SK-N-DZ (cell line): ENCODE measurements around the gene BTBD9.

Source experiments
- DNase-seq: peaks from one replicate; pipeline ENCODE4 v3.0.0-alpha.2; 2015; ENCODE audit warnings: low spot score

The BTBD9 gene

DNA sequence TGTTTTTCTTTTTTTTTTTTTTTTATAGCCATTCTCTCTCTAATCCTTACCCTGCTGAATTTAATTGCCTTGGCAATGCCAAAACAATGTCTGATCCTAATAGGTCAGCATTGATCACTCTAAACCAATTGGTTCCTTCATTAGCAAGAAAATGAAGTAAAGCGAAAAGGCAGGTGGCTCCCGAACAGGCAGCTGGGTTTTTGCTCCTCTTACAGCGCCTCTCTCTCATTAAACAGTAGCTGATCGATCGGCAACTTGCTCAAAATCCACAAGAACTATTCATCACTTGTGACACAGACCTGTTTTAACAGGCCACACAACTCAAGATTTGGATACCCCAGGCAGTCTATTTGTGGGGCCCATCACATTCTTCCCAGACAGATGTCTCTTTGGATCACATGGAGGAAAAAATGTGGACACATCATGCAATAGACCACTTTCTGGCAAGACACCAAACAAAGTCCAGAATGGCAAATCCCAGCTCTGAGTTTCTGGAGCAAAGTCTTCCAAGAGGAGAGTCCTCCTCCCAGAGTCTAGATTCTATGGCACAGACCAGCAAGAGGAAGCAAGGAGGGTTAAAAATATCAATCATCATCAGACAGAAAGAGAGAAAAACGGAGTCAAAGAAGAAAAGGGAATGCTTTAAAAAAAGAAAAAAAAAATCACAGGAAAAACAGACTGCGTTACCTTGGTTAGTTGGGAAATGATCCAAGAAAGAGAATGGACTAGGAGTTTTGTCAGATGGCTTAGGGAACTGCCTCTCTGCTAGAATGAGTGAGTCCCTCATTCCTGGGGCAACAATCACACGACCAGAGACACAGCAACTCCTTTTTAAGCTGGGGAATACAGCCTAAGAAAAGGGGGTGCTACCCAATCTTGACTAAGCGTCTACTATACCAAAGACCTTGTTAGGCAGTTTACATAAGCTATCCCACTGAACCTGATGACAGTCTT, 247.8 kb downstream of the BTBD9 start:
- no peak for DNase-seq

DNA sequence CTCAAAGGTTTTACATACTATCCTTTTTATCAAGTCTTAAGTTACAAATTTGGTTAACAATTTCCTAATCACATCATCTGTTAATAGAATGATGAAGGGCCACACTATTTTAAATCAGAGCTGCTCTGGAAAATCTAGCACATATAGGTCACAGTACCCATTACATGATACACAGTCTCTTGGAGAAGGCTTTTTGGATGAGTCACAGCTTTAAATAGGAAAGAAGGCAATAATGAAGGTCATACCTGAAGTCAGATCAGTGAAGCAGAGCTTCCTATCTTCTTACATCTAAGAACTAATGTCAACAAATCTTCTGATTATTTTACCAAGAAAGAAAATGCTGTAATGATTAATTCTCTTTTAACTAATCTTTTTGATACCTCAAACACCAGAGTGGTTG, 248.5 kb downstream of the BTBD9 start:
- no peak for DNase-seq

DNA sequence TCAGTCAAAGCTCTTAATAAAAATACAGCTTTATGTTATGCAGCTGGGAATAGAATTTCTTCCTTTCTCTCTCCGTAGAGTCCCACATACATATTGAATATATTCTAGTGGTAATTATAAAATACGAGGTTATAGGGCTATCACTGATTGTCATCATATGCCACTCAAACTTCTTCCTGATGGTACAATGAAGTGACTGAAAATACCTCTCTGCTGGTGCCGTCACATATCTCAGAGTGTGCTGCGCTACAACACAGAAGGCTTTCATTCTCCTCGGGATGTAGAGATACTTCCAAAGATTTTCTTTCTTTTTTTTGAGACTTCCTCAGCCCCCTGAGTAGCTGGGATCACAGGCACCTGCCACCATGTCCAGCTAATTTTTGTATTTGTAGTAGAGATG, 249.9 kb downstream of the BTBD9 start:
- no peak for DNase-seq

DNA sequence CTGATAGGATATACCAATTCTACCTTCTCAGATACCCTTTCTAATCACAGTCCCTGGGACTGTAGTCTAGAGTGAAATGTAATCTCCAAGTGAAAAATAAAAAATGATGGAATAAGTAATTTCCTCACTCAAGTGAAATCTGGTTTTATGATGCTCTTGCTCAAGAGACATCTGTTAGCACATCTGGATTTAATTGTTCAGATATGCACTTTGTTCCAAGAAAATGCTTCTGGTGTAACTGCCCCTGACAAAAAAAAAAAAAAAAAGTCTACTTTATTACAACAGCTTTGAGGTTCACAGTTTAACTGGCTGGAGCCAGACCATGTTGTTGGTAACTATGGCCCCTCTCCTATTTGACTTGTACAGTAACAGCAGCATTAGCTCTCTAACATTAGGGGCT, 251.8 kb downstream of the BTBD9 start:
- no peak for DNase-seq

DNA sequence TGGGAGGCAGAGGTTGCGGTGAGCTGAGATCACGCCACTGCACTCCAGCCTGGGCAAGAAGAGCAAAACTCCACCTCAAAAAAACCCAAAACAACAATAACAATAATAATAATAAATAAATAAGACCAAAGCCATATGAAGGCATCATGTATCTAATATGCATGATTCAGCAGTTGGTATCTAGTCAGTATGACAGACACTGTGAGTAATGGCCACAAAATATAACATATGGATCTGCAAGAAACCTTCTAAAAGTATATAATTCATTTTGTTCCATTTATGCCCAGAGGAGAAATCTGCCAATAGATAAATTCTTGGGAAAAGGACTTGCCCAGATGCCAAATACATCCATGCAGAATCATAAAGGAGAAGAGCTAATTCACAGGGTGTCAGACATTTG, 252.3 kb downstream of the BTBD9 start:
- DNase-seq: no peak

DNA sequence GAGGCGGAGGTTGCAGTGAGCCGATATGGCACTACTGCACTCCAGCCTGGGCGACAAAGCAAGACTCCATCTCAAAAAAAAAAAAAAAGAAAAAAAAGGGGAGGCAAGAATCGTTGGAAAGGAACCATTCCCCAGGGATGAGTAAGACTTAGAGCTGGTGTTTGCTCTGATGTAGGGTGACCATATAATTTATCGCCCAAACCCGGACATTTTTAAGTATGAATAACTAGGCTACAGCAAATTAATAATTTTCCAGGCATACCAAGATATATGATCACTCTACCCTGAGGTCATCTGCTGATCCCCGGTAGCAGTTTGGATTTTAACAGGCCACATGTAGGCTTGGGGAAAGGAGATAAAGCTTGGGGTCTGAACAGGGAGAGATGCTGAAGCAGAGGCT, 260.9 kb downstream of the BTBD9 start:
- no peak for DNase-seq

DNA sequence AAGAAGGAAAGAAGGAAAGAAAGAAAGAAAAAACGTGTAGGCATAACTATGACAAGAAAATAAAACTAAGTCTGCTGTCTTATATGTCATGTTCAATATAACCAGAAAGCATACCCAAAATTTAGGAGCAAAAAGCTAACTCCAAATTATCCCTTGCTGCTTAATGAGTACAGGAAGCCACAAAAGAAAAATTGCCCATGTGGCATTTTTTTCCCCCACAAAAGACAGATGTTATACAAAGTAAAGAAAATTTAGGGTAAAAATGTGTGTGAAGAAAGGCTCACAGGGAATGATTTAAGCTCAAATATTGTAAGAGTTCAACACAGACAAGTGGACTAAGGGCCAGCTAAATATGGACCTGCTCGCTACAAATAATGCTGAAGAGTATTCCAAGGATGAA, 263.8 kb downstream of the BTBD9 start:
- DNase-seq: no peak

DNA sequence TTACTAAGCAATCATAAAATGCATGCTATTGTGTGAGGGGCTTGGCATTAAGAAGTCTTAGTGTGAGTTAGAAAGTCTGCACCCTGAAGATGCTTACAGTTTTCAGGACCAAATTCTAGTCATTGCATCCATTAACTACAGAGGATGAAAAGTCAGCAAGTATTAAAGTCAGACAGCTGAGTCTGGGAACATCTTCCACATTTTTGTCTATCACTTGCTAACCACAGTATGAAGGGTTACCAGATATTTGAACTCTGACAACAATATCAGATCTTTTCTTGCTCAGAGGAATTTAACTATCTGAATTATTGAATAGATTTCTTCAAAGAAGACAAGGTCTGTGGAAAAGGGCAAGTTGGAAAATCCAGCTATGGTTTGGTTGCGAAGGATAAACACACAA, 264.4 kb downstream of the BTBD9 start:
- no peak for DNase-seq

DNA sequence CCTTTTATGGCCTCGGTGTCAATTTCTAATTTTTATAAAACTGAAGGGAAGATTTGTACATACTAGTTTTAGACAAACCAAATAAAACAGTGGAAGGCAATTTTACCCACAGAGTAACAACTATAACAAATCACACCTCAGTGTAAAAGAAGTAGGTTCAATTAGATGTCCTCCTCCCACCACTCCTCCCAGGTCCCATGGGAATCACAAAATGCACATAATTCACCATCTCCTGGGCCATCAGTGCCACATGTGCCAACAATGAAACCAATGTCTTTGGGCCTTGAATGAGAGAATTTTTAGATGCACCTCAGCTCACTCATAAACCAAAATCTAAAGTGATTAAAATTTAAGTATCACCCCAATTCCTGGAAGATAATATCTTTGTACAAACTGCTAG, 267.8 kb downstream of the BTBD9 start:
- DNase-seq: no peak

DNA sequence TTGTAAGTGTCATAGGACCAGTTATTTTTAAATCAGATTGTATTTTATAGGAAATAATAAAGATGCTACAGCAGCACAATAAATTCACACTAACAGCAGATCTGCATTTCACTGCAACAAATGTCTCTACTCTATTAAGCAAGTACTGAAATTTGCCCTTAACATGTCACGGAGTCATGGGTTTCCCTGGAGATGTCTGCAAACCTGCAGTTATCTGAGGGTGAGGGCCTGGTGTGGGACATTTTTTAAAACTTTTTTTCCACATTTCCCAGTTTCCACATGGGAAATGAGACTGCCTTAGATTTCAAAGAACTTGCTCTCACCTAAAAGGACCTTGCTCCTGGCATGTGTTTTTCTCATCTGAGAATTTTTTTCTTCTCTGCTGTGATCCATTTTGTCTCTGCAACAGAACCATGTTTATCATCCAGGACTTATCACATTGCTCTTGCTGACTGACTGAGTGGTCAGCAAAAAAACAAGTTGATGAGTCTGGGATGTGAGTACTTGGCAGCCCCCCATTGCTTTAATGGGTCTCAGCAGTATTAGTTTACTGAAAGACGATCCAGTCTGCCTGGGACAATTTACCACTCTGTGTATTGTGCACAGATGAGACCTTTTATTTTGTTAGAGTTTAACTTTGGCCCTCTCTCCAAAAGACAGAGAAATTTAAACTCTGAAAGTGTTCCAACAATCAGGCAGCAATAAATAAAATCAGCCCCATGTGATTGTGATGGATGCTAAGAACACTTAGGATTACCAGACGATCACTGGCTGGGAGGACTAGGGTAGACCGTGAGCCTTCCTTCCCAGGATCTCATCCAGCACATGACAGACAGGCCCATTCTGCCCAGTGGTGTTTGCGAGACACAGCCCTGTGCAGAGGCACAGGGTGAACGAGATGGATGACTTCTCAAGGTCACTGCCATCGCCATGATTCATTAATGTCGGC, 268.8 kb downstream of the BTBD9 start:
- no peak for DNase-seq

DNA sequence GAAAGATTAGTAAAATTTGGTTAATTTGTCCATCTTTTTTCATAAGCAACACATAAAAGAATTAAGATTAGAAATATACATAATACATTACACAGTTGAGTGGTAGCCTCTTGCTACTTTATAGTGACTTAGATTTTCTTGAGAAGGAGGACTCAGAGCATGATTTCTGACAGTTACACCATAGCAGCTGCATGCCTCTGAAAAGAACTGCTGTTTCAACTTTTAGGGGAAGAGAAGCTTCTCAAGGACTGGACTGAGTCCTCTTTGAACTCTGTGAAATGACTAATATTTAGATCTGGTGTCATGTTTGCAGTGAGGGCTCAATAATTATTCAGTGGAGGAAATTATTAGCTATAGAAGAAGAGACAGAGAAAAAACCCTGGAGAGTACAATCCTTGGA, 272.5 kb downstream of the BTBD9 start:
- DNase-seq: no peak

DNA sequence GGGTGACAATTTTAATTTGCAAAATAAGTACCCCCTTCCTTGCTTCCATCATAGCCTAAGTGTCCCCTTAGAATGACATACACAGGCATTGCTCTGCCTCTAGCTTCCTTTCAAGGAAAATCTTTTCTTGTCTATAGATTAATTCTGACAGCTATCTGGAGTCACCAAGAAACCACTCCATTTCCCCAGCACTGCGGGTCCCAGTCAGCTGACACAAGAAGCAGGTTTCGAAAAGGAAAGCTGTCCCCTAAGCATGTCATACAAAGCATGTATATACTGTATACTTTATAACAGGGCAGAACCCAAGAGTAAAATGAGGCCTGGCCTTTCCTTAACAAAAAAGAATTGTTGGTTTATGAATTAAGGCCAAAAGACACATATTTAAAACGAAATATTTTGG, 273.5 kb downstream of the BTBD9 start:
- no peak for DNase-seq

DNA sequence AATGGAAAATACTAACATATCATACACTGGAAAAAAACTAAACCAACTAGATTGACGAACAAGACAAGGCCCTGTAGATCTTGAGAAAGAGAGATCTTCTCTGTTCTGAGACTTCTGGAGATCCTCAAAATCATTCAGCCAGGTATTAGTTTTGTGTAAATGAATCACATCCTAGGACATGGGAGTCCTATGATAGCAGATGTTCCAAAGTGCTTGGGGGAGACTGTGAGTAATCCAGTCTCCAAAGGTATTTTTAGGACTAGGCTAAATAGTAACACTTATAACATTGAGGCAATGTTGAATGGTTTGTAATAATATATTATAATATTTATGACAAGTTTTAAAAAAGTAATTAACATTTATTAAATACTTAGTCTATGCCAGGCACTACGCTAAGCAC, 275.0 kb downstream of the BTBD9 start:
- DNase-seq: no peak

DNA sequence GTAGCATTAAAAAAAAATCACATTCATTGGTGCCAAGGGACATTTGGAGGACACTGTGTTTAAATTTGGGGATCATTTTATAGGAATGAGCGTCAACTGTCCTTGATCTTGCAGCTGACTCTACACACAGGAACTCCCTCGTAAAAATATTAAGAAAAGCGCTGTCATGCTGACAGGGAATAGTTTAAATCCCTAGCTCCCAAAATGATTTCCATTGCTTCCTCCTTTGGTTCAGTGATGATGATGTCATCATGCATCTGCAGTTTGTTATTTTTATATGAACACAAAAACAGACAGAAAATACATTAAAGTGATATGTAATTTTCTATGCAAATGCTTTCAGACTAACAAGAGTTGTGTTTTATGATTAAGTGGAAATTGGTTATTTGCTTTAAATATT, 275.6 kb downstream of the BTBD9 start:
- no peak for DNase-seq

DNA sequence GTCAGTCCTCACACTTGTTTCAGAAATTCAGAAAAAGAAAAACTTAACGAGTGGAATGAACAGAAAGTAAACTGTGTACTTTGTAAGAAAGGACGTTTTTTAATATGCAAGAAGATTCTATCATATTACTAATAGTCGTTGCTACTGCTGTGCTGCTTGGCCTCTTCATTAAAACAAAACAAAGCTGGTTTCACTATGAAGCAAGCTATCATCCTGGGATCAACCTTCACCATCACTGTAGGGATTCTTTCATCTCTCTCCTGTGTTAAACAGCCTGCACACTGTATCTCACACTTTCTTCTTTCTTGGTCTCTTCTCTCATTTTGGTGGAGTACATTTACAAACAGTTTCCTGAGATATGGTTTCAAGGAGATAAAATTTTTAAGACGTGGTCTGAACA, 284.2 kb downstream of the BTBD9 start:
- DNase-seq: no peak

DNA sequence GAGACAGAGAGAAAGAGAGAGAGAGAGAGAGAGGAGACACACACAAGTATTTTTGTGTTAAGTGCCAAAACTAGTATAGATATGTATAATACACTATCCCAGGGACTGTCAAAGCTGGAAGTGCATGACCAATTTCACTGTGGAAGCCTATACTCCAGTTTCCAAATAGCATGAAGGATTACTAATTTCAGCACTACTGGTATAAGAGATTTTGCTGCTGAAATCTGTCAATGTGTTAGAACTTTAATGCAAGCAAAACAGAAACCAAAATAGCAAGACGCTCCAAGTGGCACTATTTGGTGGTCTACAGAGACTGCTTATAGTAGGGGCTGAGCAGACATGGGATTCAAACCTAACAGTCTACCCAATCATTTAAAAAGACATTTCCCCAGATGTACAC, 284.8 kb downstream of the BTBD9 start:
- no peak for DNase-seq

DNA sequence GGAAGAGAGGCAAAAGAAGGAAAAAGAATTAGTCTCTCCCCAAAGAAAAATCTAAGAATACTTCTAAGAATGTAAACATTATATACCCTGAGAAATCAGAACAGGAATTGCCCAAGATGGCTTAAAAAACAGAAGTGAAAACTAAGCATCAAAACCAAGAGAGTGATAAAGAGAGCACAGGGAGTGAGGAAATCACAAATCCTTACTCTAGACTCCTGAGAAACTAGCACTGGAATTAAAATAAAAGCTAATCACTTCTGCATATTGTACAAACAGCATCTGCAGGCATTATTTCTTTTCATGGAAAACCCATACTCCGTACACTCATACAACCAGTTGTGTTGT, 285.7 kb downstream of the BTBD9 start:
- no peak for DNase-seq

DNA sequence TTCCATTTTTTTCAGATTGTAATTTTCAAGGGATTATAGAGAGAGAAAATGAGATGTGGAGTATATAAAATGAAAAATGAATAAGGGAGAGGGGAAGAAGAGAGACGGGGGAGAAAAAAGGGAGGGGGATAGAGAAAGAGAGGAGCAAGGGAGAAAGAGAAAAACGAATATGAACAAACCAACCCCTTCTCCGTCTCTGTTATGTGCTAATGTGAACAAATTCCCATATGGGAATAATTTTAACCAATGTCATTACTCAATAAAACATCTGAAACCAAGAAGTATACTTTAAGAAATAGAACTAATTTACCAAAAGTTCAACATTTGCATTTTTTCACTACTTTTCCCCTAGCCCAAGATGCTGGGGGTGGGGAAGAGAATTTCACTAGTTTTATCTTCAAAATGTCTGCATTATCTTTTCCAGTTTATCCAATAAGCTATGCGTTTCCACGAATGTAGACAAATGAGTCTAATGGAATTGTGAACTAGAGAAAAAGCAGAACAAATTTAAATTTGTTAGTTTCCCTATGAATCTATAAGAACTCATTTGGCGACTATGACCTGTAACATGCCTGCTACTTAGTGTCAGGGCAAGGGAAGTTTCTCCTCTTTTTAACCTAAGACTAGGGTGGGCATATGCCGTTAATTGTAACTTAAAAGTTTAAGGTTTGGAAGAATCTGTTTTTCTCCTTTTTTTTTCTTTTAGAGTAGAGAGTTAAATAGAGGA, 286.3 kb downstream of the BTBD9 start:
- no peak for DNase-seq

DNA sequence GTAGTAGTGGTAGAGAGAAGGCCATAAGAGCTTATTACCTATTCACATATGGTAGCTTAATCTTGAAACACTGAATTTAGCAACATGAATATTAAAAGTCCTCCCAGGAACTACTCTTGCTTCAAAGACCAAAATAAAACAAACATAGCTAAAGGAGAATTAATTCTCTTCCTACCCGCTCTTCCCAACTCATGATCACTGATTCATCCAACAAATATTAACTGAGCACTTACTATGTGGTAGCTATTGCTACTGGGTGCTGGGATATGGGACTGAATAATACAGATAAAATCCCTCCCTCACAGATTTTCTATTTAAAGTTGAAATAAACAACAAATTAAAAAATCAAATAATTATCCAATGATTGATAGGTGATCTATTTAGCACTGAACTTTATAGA, 287.1 kb downstream of the BTBD9 start:
- DNase-seq: no peak

DNA sequence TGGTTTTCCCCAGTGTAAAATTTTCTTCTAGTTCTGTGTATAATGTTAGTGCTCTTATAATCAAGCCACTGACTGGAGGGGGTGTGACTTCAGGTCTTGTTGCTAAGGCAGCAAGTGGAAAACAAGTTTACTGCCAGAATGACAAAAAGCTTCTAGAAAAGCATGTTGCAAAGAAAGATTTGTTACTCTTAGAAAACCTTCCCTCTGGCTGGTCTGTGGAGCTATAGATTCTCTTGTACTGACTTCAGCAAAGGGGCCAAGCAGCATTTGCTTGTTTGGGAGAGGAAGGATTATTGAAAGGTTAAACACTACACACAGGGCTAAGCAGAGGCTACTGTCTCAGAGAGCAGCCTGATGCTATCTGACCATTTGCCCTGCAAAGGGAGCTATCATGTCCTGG, 288.8 kb downstream of the BTBD9 start:
- DNase-seq: no peak

DNA sequence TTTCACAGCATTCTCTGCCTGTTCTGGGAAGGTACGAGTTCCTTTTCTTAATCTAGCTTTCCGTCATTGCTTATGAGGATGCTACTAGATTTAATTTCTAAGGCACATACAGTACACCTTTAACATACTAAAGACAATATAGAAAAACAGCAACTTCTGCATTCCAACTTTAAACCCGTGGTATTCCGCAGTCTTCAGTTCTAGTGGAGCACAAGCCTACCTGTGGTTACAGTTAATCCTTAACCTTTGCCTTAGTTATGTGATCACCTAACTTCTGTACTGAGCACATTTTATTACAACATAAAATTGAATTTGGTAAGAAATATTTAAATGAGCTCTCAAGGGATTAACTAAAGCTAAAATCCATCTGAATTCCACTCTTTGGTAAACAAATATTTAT, 289.5 kb downstream of the BTBD9 start:
- DNase-seq: no peak

DNA sequence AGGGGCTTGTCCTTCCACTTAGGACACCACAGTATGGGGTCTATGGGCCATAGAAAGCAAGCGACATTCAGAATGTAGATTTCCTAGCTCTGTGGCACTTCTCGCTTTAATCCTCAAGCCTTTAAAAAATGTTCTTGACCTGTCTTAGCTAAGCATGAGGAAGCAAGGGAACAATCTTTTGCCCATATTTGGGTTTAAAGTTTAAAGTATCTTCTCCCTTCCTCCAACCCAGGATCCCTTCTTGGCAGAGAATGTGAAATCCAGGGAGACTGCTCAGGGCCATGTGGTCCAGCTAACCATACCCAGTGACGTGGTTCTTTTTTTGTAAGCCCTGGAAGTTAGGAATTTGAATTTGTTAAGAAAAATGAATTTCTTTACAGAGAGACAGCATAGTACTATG, 289.9 kb downstream of the BTBD9 start:
- DNase-seq: no peak
